ENCODE measurements around the gene F2R.

DNA sequence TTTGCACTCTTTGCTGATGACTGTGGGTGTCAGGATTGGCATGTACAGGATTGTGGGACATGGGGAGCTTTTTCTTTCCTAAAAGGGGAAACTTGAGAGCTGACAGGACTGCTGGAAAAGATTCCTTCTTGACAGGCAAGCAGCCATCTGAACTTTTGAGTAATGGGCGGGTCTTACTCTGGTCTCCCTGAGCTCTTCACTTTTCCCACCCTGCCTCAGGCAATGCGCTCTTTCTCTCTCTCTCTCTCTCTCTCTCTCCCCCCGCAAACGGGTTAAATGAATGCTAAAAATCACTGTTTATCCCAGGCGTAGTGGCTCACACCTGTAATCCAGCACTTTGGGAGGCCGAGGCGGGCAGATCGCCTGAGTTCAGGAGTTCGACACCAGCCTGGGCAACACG, 65.8 kb downstream of the F2R start:
- TF ChIP-seq EZH2phosphoT487 (IDR thresholded peaks at IDR 0.05; ENCODE audit: insufficient read depth, low read depth) (no peak), EZH2 (IDR thresholded peaks at IDR 0.05; ENCODE audit: insufficient read depth, poor library complexity, severe bottlenecking) (no peak)

All from GM23248 (cell line).